GM12878 (cell line): ENCODE results near the gene ADGRV1. TPM values are rescaled to one million over a fixed set of nuclear protein-coding genes. Genes with fewer than 3 reads are reported as not detected.

Experiments
- ATAC-seq: fragments of 200-7000 bp; cut with Tn5 transposase; 3 replicates; pipeline ENCODE4 v1.9.1; 2020; ENCODE audit warnings: mild to moderate bottlenecking, moderate library complexity
- BruUV-seq: library from RNA; stranded (reverse); fragments of 400-500 nt; replicated peaks from 2 replicates; lab custom pipeline; 2021; lab: Mats Ljungman, UMichigan
- CTCF ChIA-PET: fragments of 300-600 bp; sonication (Branson Sonifier 250); formaldehyde crosslinking; extraction: SDS; loops from one replicate; lab custom pipeline; 2021; ENCODE audit warnings: inconsistent platforms; lab: Yijun Ruan, JAX
- POLR2A ChIA-PET: fragments of 350-600 bp; formaldehyde crosslinking; extraction: SDS; loops from one replicate; lab custom pipeline; 2021; ENCODE audit warnings: inconsistent platforms; lab: Charles Lee
- RAD21 ChIA-PET: fragments of 300-600 bp; sonication (Branson Sonifier 250); formaldehyde crosslinking; loops from one replicate; lab custom pipeline; 2023; ENCODE audit warnings: antibody characterized with exemption; ENCODE audit not compliant: unreplicated experiment; lab: Charles Lee
- SMC1A ChIA-PET: fragments of 300-600 bp; sonication (Branson Sonifier 250); formaldehyde crosslinking; loops from one replicate; lab custom pipeline; 2023; ENCODE audit not compliant: unreplicated experiment, uncharacterized antibody; lab: Charles Lee
- DNase-seq: peaks from one replicate; pipeline ENCODE4 v3.0.0-alpha.2; 2011; ENCODE audit warnings: low read depth, low spot score
- FAIRE-seq: peaks from 3 replicates; lab custom pipeline; 2011; peaks lifted over from hg19 to GRCh38; lab: Jason Lieb, UNC
- H2AFZ ChIP-seq: 2 replicates; pipeline ENCODE4 v1.6.0; 2011; ENCODE audit warnings: low read depth, low read length, control low read depth; ENCODE audit not compliant: control insufficient read depth
- H3K27ac ChIP-seq: 2 replicates; pipeline ENCODE4 v1.5.1; 2011; ENCODE audit warnings: control low read depth; ENCODE audit not compliant: control insufficient read depth, insufficient read depth
- H3K27me3 ChIP-seq, 2 experiments: replicated peaks in 1 of 2; 2 replicates each; pipeline versions ENCODE4 v1.6.0 to v1.6.1; 2011; ENCODE audit warnings: low read length in 1 of 2; ENCODE audit not compliant: control insufficient read depth in 2 of 2, insufficient read depth in 2 of 2
- H3K36me3 ChIP-seq, 2 experiments: 2 replicates each; pipeline ENCODE4 v1.5.1; 2011; ENCODE audit warnings: low read length in 1 of 2; ENCODE audit not compliant: control insufficient read depth in 2 of 2, insufficient read depth in 2 of 2
- H3K4me1 ChIP-seq: 2 replicates; pipeline ENCODE4 v1.6.1; 2011; ENCODE audit warnings: mild to moderate bottlenecking, low read length, moderate library complexity, mixed read lengths; ENCODE audit not compliant: control insufficient read depth, insufficient read depth
- H3K4me2 ChIP-seq: 2 replicates; pipeline ENCODE4 v1.6.0; 2011; ENCODE audit warnings: control low read depth; ENCODE audit not compliant: control insufficient read depth, insufficient read depth
- H3K4me3 ChIP-seq: fragments of 200-600 bp; sonication (generic); 2 replicates; pipeline ENCODE4 v1.5.1; 2016
- H3K79me2 ChIP-seq: 2 replicates; pipeline ENCODE4 v1.6.0; 2011; ENCODE audit warnings: low read length; ENCODE audit not compliant: control insufficient read depth, insufficient read depth
- H3K9ac ChIP-seq: 2 replicates; pipeline ENCODE4 v1.8.0; 2011; ENCODE audit warnings: low read length, control low read depth, mixed read lengths; ENCODE audit not compliant: control insufficient read depth, insufficient read depth
- H3K9me3 ChIP-seq: replicated peaks from 3 replicates; pipeline ENCODE4 v1.5.1; 2011; ENCODE audit warnings: mild to moderate bottlenecking, low read length; ENCODE audit not compliant: control insufficient read depth, insufficient read depth
- H4K20me1 ChIP-seq: 2 replicates; pipeline ENCODE4 v1.6.0; 2011; ENCODE audit not compliant: control insufficient read depth, insufficient read depth
- CBX5 ChIP-seq: sonication (generic); IDR thresholded peaks from 2 replicates; pipeline ENCODE4 v1.6.1; 2016; ENCODE audit warnings: low read depth, moderate library complexity, mild to moderate bottlenecking, inconsistent platforms
- ETV6 ChIP-seq, 2 experiments: fragments of 450-650 bp in 1 of 2; IDR thresholded peaks in 1 of 2; conservative IDR thresholded peaks in 1 of 2; 2 replicates each; pipeline ENCODE4 v1.6.1; 2014; ENCODE audit warnings: antibody characterized with exemption in 1 of 2, borderline replicate concordance in 1 of 2, low read depth in 1 of 2, mild to moderate bottlenecking in 1 of 2, moderate library complexity in 1 of 2
- EZH2 ChIP-seq: IDR thresholded peaks from 2 replicates; pipeline ENCODE4 v1.6.1; 2012; ENCODE audit warnings: low read depth, mild to moderate bottlenecking, control low read depth, inconsistent platforms, low read length, borderline replicate concordance; ENCODE audit not compliant: control insufficient read depth
- FOXM1 ChIP-seq: IDR thresholded peaks from 2 replicates; pipeline ENCODE4 v1.6.1; 2012; ENCODE audit warnings: low read depth, mild to moderate bottlenecking, inconsistent platforms, low read length, moderate library complexity
- NFIC ChIP-seq: IDR thresholded peaks from 2 replicates; pipeline ENCODE4 v1.6.1; 2012; ENCODE audit warnings: low read depth, mild to moderate bottlenecking, inconsistent platforms, low read length, moderate library complexity
- POLR2AphosphoS2 ChIP-seq: IDR thresholded peaks from 2 replicates; pipeline ENCODE4 v1.6.1; 2011; ENCODE audit warnings: low read depth, mild to moderate bottlenecking, low read length, improper control_type of control experiment, moderate library complexity
- RCOR1 ChIP-seq: conservative IDR thresholded peaks from 2 replicates; pipeline ENCODE4 v1.6.1; 2012; ENCODE audit warnings: low read depth, low read length, improper control_type of control experiment
- STAT3 ChIP-seq: IDR thresholded peaks from 2 replicates; pipeline ENCODE4 v1.6.1; 2011; ENCODE audit warnings: low read depth, low read length, improper control_type of control experiment
- SUZ12 ChIP-seq: fragments of 200-600 bp; sonication (generic); IDR thresholded peaks from one replicate; pipeline ENCODE4 v1.6.1; 2018; ENCODE audit warnings: antibody characterized with exemption, mild to moderate bottlenecking; ENCODE audit not compliant: unreplicated experiment
- TCF12 ChIP-seq: IDR thresholded peaks from 2 replicates; pipeline ENCODE4 v1.6.1; 2011; ENCODE audit warnings: low read depth, mild to moderate bottlenecking, low read length
- ZBTB33 ChIP-seq: fragments of 450-650 bp; IDR thresholded peaks from 2 replicates; pipeline ENCODE4 v1.6.1; 2017; ENCODE audit warnings: mild to moderate bottlenecking
- ZNF217 ChIP-seq: fragments of 450-650 bp; IDR thresholded peaks from 2 replicates; pipeline ENCODE4 v1.6.1; 2017; ENCODE audit warnings: antibody characterized with exemption, mild to moderate bottlenecking
- ZNF592 ChIP-seq: fragments of 450-650 bp; IDR thresholded peaks from 2 replicates; pipeline ENCODE4 v1.6.1; 2017; ENCODE audit warnings: mild to moderate bottlenecking, moderate library complexity
- ZSCAN29 ChIP-seq: fragments of 450-650 bp; IDR thresholded peaks from 2 replicates; pipeline ENCODE4 v1.6.1; 2017; ENCODE audit warnings: mild to moderate bottlenecking, moderate library complexity
- WGBS: methylation state at CpG from one replicate; pipeline ENCODE4 v1.1.6; 2016; ENCODE audit warnings: low lambda C conversion rate; ENCODE audit not compliant: insufficient replicate concordance, insufficient coverage; ENCODE audit errors: missing lambda C conversion rate; 5-methylcytosine and 5-hydroxymethylcytosine counted together
- in situ Hi-C: fragments of 300-500 bp; cut with MboI; formaldehyde crosslinking; loops from 9 replicates; pipeline ENCODE4 v1.14.3; 2018; ENCODE audit warnings: mixed read lengths
- intact Hi-C: fragments of 100-400 bp; cut with micrococcal nuclease; formaldehyde crosslinking; loops from one replicate; pipeline ENCODE4 v1.14.2; 2022; ENCODE audit not compliant: unreplicated experiment
- polyA plus RNA-seq, 11 experiments: library from polyadenylated mRNA; depleted of rRNA in 4 of 11; unstranded in 6 of 11; stranded (reverse) in 5 of 11; fragments of >200 nt; fragmentation: Nextera tagmentation in 4 of 11; fragmentation: Illumina TruSeq in 1 of 11; extraction: Ambion mirVana in 4 of 11; extraction: Trizol in 1 of 11; gene quantifications; 1 replicate in 1 of 11; 2 replicates in 10 of 11; pipeline versions ENCODE4 v1.2.1 to v1.2.3, GENCODE V29; 2011 to 2016; ENCODE audit warnings: inconsistent platforms in 2 of 11, missing spikeins in 2 of 11, low read depth in 1 of 11
- total RNA-seq, 4 experiments: library from RNA; depleted of rRNA in 3 of 4; stranded (reverse); fragments of >200 nt in 3 of 4; fragmentation: Illumina TruSeq in 1 of 4; extraction: Trizol in 1 of 4; gene quantifications; 2 replicates each; pipeline versions ENCODE4 v1.2.1 to v1.2.3, GENCODE V29; 2013 to 2021

The ADGRV1 gene
- total and polyA plus RNA-seq, 10 of the 15 experiments (the other 5 are each of a cell fraction or from before 2014, with no cell fraction given): 0.04 to 8.1 (median 0.16) TPM; not detected in 1

- no peak for DNase-seq
- ChIA-PET POLR2A (no interaction called here), CTCF (interaction anchor here (1.1 to 2.3 kb wide), 2 partner anchors 10 to 564 kb away, joined by 3 to 5 read pairs; no protein-coding TSS in a partner anchor), SMC1A (interaction anchor here (1.1 kb wide), 1 partner anchor 54 kb away, joined by 3 read pairs; no protein-coding TSS in a partner anchor), RAD21 (no interaction called here)
- H3K79me2 ChIP-seq: no peaks in the 10 kb centered on the region
- TF ChIP-seq STAT3: no peak
- no peak for TF ChIP-seq POLR2AphosphoS2
- TF ChIP-seq ETV6 (conservative IDR thresholded peaks at IDR 0.05 in 1 of 2, IDR thresholded peaks at IDR 0.05 in 1 of 2; ENCODE audit: borderline replicate concordance in 1 of 2, low read depth in 1 of 2): no peak
- TF ChIP-seq EZH2: no peak
- no peak for TF ChIP-seq CBX5
- no peak for TF ChIP-seq FOXM1
- TF ChIP-seq ZNF217: no peak
- TF ChIP-seq SUZ12: no peak
- no peak for TF ChIP-seq ZNF592
- no peak for TF ChIP-seq RCOR1
- TF ChIP-seq ZSCAN29: no peak
- no peak for TF ChIP-seq NFIC
- no peak for TF ChIP-seq TCF12
- no peak for TF ChIP-seq ZBTB33
- no peak overlapping the region for H3K9ac ChIP-seq
- no peaks in the 10 kb centered on the region for H3K9me3 ChIP-seq
- no peaks in the 10 kb centered on the region for H3K36me3 ChIP-seq
- H3K4me3 ChIP-seq: no peak overlapping the region
- WGBS: 48% methylated on average over 4 of the region's 4 CpGs
- no peaks in the 10 kb centered on the region for H3K27me3 ChIP-seq
- intact Hi-C loops: no loop called here
- H3K4me1 ChIP-seq: no peaks in the 10 kb centered on the region
- no peak overlapping the region for H3K27ac ChIP-seq
- no peaks in the 10 kb centered on the region for H4K20me1 ChIP-seq
- no peak overlapping the region for H3K4me2 ChIP-seq
- no peak for FAIRE-seq
- no peak for ATAC-seq
- H2AFZ ChIP-seq: no peak overlapping the region
- BruUV-seq: no TSS peak
- in situ Hi-C loops: no loop called here
Measured at GRCh38 chr5:90855296-90856010, 296.9 kb downstream of the ADGRV1 start.
